Caco-2 (cell line): ENCODE measurements around the gene LRRC31. TPM values are rescaled to one million over a fixed set of nuclear protein-coding genes. Genes with fewer than 3 reads are reported as not detected.

Source experiments
- BruUV-seq: library from RNA; stranded (reverse); fragments of 400-500 nt; replicated peaks from 2 replicates; lab custom pipeline; 2021; lab: Mats Ljungman, UMichigan
- CTCF ChIA-PET: fragments of 300-600 bp; sonication (Branson Sonifier 250); formaldehyde crosslinking; loops from one replicate; lab custom pipeline; 2022; ENCODE audit warnings: antibody characterized with exemption; lab: Charles Lee
- POLR2A ChIA-PET: fragments of 300-600 bp; sonication (Branson Sonifier 250); formaldehyde crosslinking; loops from one replicate; lab custom pipeline; 2022; ENCODE audit warnings: antibody characterized with exemption; lab: Charles Lee
- DNase-seq, 2 experiments: peaks; one replicate each; pipeline versions ENCODE4 v3.0.0 to v3.0.0-alpha.2; 2020 to 2022
- H3K27me3 ChIP-seq: replicated peaks from 2 replicates; pipeline ENCODE4 v1.6.0; 2011; ENCODE audit warnings: low read length; ENCODE audit not compliant: control insufficient read depth, insufficient read depth
- H3K36me3 ChIP-seq: 2 replicates; pipeline ENCODE4 v1.5.1; 2011; ENCODE audit warnings: low read length; ENCODE audit not compliant: control insufficient read depth, insufficient read depth
- H3K4me1 ChIP-seq: fragments of 250-450 bp; sonication (Bioruptor Pico); 2 replicates; pipeline ENCODE4 v1.5.1; 2020; ENCODE audit warnings: mild to moderate bottlenecking
- H3K4me3 ChIP-seq: 2 replicates; pipeline ENCODE4 v1.5.1; 2011; ENCODE audit warnings: low read depth, mild to moderate bottlenecking, control low read depth, low read length
- H3K9me3 ChIP-seq: fragments of 250-450 bp; sonication (Bioruptor Pico); 2 replicates; pipeline ENCODE4 v1.5.1; 2020; ENCODE audit warnings: mild to moderate bottlenecking, moderate library complexity
- H3K27ac Mint-ChIP-seq: one replicate; pipeline ENCODE4 v1.8.0; 2022; ENCODE audit warnings: mixed read lengths; ENCODE audit not compliant: unreplicated experiment
- H3K27me3 Mint-ChIP-seq: one replicate; pipeline ENCODE4 v1.8.0; 2022; ENCODE audit warnings: mixed read lengths; ENCODE audit not compliant: insufficient read depth, unreplicated experiment
- H3K36me3 Mint-ChIP-seq: one replicate; pipeline ENCODE4 v1.8.0; 2022; ENCODE audit warnings: mild to moderate bottlenecking, mixed read lengths; ENCODE audit not compliant: insufficient read depth, unreplicated experiment
- H3K4me1 Mint-ChIP-seq: one replicate; pipeline ENCODE4 v1.8.0; 2022; ENCODE audit warnings: low read depth, mixed read lengths; ENCODE audit not compliant: unreplicated experiment
- H3K4me3 Mint-ChIP-seq: one replicate; pipeline ENCODE4 v1.8.0; 2022; ENCODE audit warnings: mild to moderate bottlenecking, moderate library complexity, mixed read lengths; ENCODE audit not compliant: unreplicated experiment
- H3K9me3 Mint-ChIP-seq: one replicate; pipeline ENCODE4 v1.8.0; 2022; ENCODE audit warnings: mixed read lengths; ENCODE audit not compliant: unreplicated experiment
- CTCF ChIP-seq, 2 experiments: fragments of 200-600 bp in 1 of 2; IDR thresholded peaks; 1 replicate in 1 of 2; 2 replicates in 1 of 2; pipeline versions ENCODE4 v1.5.1 to v1.8.0; 2011 to 2022; ENCODE audit warnings: antibody characterized with exemption in 1 of 2, control low read depth in 1 of 2, inconsistent platforms in 1 of 2, low read depth in 1 of 2, low read length in 1 of 2, mild to moderate bottlenecking in 1 of 2, moderate library complexity in 1 of 2; ENCODE audit not compliant: insufficient read depth in 1 of 2, severe bottlenecking in 1 of 2, unreplicated experiment in 1 of 2
- intact Hi-C: fragments of 100-400 bp; cut with micrococcal nuclease; formaldehyde crosslinking; loops from one replicate; pipeline ENCODE4 v1.10.0; 2022; ENCODE audit not compliant: unreplicated experiment
- total RNA-seq: library from RNA; stranded (reverse); gene quantifications from 2 replicates; pipeline ENCODE4 v1.2.3, GENCODE V29; 2022

LRRC31 gene
- total RNA-seq, 1 experiment from 2014 or later = 0.64 TPM

DNA sequence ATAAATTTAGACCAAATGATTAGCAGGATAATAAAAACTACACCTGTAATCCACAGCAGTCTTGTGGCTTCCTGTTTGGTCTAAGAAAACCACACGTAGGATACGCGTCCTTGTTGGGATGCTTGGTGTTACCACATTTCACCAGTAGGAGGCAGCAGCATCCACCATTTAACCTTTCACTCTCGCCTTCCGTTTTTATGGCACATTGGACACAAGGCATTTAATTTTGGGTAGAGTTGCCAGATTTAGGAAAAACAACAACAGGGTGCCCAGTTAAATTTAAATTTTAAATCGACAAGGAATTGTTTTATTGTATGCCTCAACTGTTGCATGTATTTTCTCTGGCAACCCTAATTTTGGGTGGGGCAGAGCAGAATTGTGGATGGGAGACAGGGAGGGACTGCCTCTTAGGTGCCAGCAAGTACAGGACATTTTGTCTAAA is 6.3 kb downstream of the LRRC31 start:
- H3K9me3 Mint-ChIP-seq = no peaks in the 10 kb centered on the region
- Histone ChIP-seq H3K27me3 (no peaks in the 10 kb centered on the region), H3K9me3 (no peaks in the 10 kb centered on the region), H3K36me3 (no peaks in the 10 kb centered on the region), H3K4me3 (no peak overlapping the region), H3K4me1 (no peaks in the 10 kb centered on the region)
- no peak overlapping the region for H3K27ac Mint-ChIP-seq
- H3K27me3 Mint-ChIP-seq = no peaks in the 10 kb centered on the region
- H3K4me3 Mint-ChIP-seq = no peak overlapping the region
- DNase-seq = peak; percentile 57 to 71
- TF ChIP-seq CTCF (IDR thresholded peaks at IDR 0.05; ENCODE audit: insufficient read depth in 1 of 2, low read depth in 1 of 2, low read length in 1 of 2, severe bottlenecking in 1 of 2, unreplicated experiment in 1 of 2) = peak; percentile 70 to 82
- no TSS peak for BruUV-seq
- POLR2A ChIA-PET = no interaction called here
- intact Hi-C loops = loop anchor here (1.0 kb wide), 3 partner anchors 103 to 191 kb away; partner anchors contain the start of gene SEC62
- H3K36me3 Mint-ChIP-seq = no peaks in the 10 kb centered on the region
- CTCF ChIA-PET = no interaction called here
- H3K4me1 Mint-ChIP-seq = no peaks in the 10 kb centered on the region

DNA sequence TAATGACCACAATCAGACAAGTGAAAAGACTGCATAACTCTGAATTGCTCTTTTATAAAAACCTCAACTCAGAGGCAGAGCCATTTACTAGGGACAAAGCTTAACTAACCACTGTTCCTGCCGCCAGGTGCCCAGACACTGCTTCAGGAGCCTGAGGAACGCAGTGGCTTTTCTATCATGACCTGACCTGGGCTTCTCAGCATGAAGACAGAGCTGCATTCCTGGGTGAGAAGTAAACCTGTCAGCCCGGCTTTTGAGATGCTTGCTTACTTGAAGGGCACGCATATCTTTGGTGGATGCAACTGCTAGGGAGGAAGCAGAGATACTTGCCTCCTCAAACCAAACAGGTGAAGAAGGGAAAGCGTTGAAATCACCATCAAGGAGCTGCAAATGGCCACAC is 7.9 kb downstream of the LRRC31 start:
- DNase-seq = peak in 1 of 2 experiments; percentile 38
- BruUV-seq = no TSS peak
- ChIA-PET CTCF (interaction anchor here (1.2 kb wide), 1 partner anchor 255 kb away, joined by 3 read pairs; no protein-coding TSS in a partner anchor), POLR2A (no interaction called here)
- H3K27me3 ChIP-seq = no peaks in the 10 kb centered on the region
- no peak overlapping the region for H3K27ac Mint-ChIP-seq
- H3K4me1 ChIP-seq = no peaks in the 10 kb centered on the region
- H3K36me3 ChIP-seq = no peaks in the 10 kb centered on the region
- no peaks in the 10 kb centered on the region for H3K36me3 Mint-ChIP-seq
- H3K9me3 Mint-ChIP-seq = no peaks in the 10 kb centered on the region
- intact Hi-C loops = no loop called here
- no peaks in the 10 kb centered on the region for H3K27me3 Mint-ChIP-seq
- no peak overlapping the region for H3K4me3 ChIP-seq
- no peaks in the 10 kb centered on the region for H3K9me3 ChIP-seq
- TF ChIP-seq CTCF (IDR thresholded peaks at IDR 0.05; ENCODE audit: insufficient read depth in 1 of 2, low read depth in 1 of 2, low read length in 1 of 2, severe bottlenecking in 1 of 2, unreplicated experiment in 1 of 2) = no peak
- no peaks in the 10 kb centered on the region for H3K4me1 Mint-ChIP-seq
- H3K4me3 Mint-ChIP-seq = no peak overlapping the region

GRCh38 chr3:169857811-169858210 is 11.9 kb downstream of the LRRC31 start:
- H3K27me3 Mint-ChIP-seq = no peaks in the 10 kb centered on the region
- no peak overlapping the region for H3K4me3 Mint-ChIP-seq
- intact Hi-C loops = no loop called here

More at GRCh38 chr3:169857811-169858210, 11.9 kb downstream of the LRRC31 start:
- Mint-ChIP-seq H3K9me3 (no peaks in the 10 kb centered on the region), H3K4me1 (no peaks in the 10 kb centered on the region), H3K36me3 (no peaks in the 10 kb centered on the region), H3K27ac (no peak overlapping the region)
- no TSS peak for BruUV-seq
- POLR2A ChIA-PET = no interaction called here
- Histone ChIP-seq H3K9me3 (no peaks in the 10 kb centered on the region), H3K36me3 (no peaks in the 10 kb centered on the region), H3K4me1 (no peaks in the 10 kb centered on the region), H3K27me3 (no peaks in the 10 kb centered on the region), H3K4me3 (no peak overlapping the region)
- no peak for TF ChIP-seq CTCF (IDR thresholded peaks at IDR 0.05; ENCODE audit: insufficient read depth in 1 of 2, low read depth in 1 of 2, low read length in 1 of 2, severe bottlenecking in 1 of 2, unreplicated experiment in 1 of 2)
- CTCF ChIA-PET = no interaction called here
- DNase-seq = no peak
